Adrenal gland (tissue), 5 donors: ENCODE measurements around the gene CDKAL1.

ENCODE experiments used
- POLR2A ChIP-seq, 2 donors: fragments of 450-650 bp; IDR thresholded peaks; one replicate each; pipeline ENCODE4 v1.6.1; 2017; ENCODE audit warnings: antibody characterized with exemption in 2 of 2, mild to moderate bottlenecking in 2 of 2, moderate library complexity in 1 of 2
- TF ChIP-seq, protein P1 (sequence below), 6 experiments: fragments of 450-650 bp in 4 of 6; fragments of 200-600 bp in 2 of 6; sonication (generic) in 1 of 6; IDR thresholded peaks; 1 replicate in 5 of 6; 2 replicates in 1 of 6; pipeline versions ENCODE4 v1.5.1 to v1.8.0; 2016 to 2021; ENCODE audit warnings: antibody characterized with exemption in 6 of 6, mild to moderate bottlenecking in 2 of 6, moderate library complexity in 1 of 6
- donor health status: DM: no; HTN: no; CAD: no.

DNA sequence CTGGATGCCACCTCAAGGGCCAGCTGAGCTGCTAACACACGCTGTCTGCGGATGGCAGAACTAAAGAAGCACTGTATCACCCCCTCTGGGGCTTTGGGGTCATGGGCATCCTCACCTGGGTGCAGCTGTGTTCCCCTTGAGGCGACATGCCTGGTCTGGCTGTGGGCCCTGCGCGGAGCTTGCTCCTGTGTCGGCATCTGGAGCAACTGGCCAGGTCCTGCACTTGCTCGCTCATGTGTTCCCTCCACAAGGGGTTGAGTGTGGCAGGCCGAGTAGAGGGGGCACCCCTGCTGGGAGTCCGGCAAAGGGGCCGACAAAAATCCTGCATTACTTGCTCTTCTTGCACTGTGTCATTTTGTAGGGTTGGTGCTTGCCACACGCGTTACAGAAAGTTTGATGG lies 189.0 kb downstream of the CDKAL1 start:
- TF ChIP-seq, protein P1, sequence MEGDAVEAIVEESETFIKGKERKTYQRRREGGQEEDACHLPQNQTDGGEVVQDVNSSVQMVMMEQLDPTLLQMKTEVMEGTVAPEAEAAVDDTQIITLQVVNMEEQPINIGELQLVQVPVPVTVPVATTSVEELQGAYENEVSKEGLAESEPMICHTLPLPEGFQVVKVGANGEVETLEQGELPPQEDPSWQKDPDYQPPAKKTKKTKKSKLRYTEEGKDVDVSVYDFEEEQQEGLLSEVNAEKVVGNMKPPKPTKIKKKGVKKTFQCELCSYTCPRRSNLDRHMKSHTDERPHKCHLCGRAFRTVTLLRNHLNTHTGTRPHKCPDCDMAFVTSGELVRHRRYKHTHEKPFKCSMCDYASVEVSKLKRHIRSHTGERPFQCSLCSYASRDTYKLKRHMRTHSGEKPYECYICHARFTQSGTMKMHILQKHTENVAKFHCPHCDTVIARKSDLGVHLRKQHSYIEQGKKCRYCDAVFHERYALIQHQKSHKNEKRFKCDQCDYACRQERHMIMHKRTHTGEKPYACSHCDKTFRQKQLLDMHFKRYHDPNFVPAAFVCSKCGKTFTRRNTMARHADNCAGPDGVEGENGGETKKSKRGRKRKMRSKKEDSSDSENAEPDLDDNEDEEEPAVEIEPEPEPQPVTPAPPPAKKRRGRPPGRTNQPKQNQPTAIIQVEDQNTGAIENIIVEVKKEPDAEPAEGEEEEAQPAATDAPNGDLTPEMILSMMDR (IDR thresholded peaks at IDR 0.05) = no peak
- TF ChIP-seq POLR2A (IDR thresholded peaks at IDR 0.05) = no peak
